D721Med (cell line): ENCODE results near the gene S100A2.
A peak's percentile ranks its signal among the peaks of the same experiment; 100 is the strongest.
"Not testable (repeated sequence)": the region's sequence is repeated elsewhere in the genome, so short reads cannot be mapped to it uniquely, and the experiment has no call there.

Source experiments
- DNase-seq: peaks from one replicate; pipeline ENCODE4 v3.0.0; 2011; ENCODE audit warnings: low spot score; ENCODE audit not compliant: insufficient read length
- FAIRE-seq: peaks from 2 replicates; lab custom pipeline; 2011; peaks lifted over from hg19 to GRCh38; lab: Jason Lieb, UNC
- CTCF ChIP-seq: IDR thresholded peaks from 2 replicates; pipeline ENCODE4 v1.5.1; 2012; ENCODE audit warnings: mild to moderate bottlenecking, control low read depth; ENCODE audit not compliant: insufficient read depth; ENCODE audit errors: missing control alignments

S100A2 gene

GRCh38 chr1:153578936-153579335, 13.3 kb upstream of the S100A2 start:
- no peak for DNase-seq
- FAIRE-seq = no peak
- TF ChIP-seq CTCF = no peak

GRCh38 chr1:153578490-153578889, 12.8 kb upstream of the S100A2 start:
- FAIRE-seq (peak; percentile 71), DNase-seq (no peak)
- no peak for TF ChIP-seq CTCF

- no peak for DNase-seq
- no peak for TF ChIP-seq CTCF
- no peak for FAIRE-seq
Observed at GRCh38 chr1:153577624-153578051, 12.0 kb upstream of the S100A2 start.

GRCh38 chr1:153577138-153577537, 11.5 kb upstream of the S100A2 start:
- TF ChIP-seq CTCF = no peak
- FAIRE-seq (peak; percentile 75), DNase-seq (no peak)

GRCh38 chr1:153575497-153575896, 9.9 kb upstream of the S100A2 start:
- FAIRE-seq, DNase-seq: not testable (repeated sequence)

GRCh38 chr1:153575081-153575491, 9.4 kb upstream of the S100A2 start:
- DNase-seq, FAIRE-seq: not testable (repeated sequence)

- TF ChIP-seq CTCF = no peak
- DNase-seq = no peak
- FAIRE-seq = no peak
Observed at GRCh38 chr1:153573351-153573750, 7.7 kb upstream of the S100A2 start.

GRCh38 chr1:153572569-153573015, 6.9 kb upstream of the S100A2 start:
- TF ChIP-seq CTCF = peak; percentile 96
- DNase-seq (no peak), FAIRE-seq (no peak)
